Osteoblast (primary cell): ENCODE results near the gene ACOX3. TPM values are rescaled to one million over a fixed set of nuclear protein-coding genes. Genes with fewer than 3 reads are reported as not detected.

ENCODE experiments used
- DNase-seq: peaks from one replicate; pipeline ENCODE4 v3.0.0; 2011; ENCODE audit warnings: low spot score, mixed read lengths; ENCODE audit not compliant: insufficient read length; ENCODE audit errors: missing footprints
- H2AFZ ChIP-seq: 2 replicates; pipeline ENCODE4 v1.6.0; 2011; ENCODE audit warnings: mild to moderate bottlenecking, low read length
- H3K27ac ChIP-seq: 2 replicates; pipeline ENCODE4 v1.5.1; 2011; ENCODE audit warnings: mild to moderate bottlenecking, low read depth, low read length, moderate library complexity
- H3K27me3 ChIP-seq: 2 replicates; pipeline ENCODE4 v1.6.0; 2012; ENCODE audit warnings: mild to moderate bottlenecking, control low read depth, inconsistent platforms, low read length, moderate library complexity; ENCODE audit not compliant: insufficient read depth
- H3K36me3 ChIP-seq: 2 replicates; pipeline ENCODE4 v1.5.1; 2011; ENCODE audit warnings: mild to moderate bottlenecking, low read length, control low read depth, moderate library complexity; ENCODE audit not compliant: insufficient read depth
- H3K4me1 ChIP-seq: 2 replicates; pipeline ENCODE4 v1.5.1; 2011; ENCODE audit warnings: mild to moderate bottlenecking, low read length, control low read depth, moderate library complexity; ENCODE audit not compliant: insufficient read depth
- H3K4me2 ChIP-seq: 2 replicates; pipeline ENCODE4 v1.6.0; 2011; ENCODE audit warnings: mild to moderate bottlenecking, low read length; ENCODE audit not compliant: insufficient read depth
- H3K4me3 ChIP-seq: fragments of 200-600 bp; sonication (generic); 3 replicates; pipeline ENCODE4 v1.5.1; 2012; ENCODE audit warnings: mild to moderate bottlenecking, low read length, inconsistent platforms; ENCODE audit not compliant: insufficient read depth
- H3K79me2 ChIP-seq: 2 replicates; pipeline ENCODE4 v1.6.0; 2012; ENCODE audit warnings: mild to moderate bottlenecking, low read length, control low read depth, inconsistent platforms; ENCODE audit not compliant: insufficient read depth
- H3K9me3 ChIP-seq: 2 replicates; pipeline ENCODE4 v1.5.1; 2011; ENCODE audit warnings: low read depth, low read length, control low read depth
- H4K20me1 ChIP-seq: 2 replicates; pipeline ENCODE4 v1.6.0; 2012; ENCODE audit warnings: mild to moderate bottlenecking, low read length, control low read depth; ENCODE audit not compliant: insufficient read depth
- total RNA-seq: library from RNA; depleted of rRNA; stranded (reverse); fragments of >200 nt; gene quantifications from 2 replicates; pipeline ENCODE4 v1.2.3, GENCODE V29; 2012
- TF ChIP-seq, protein P1 (sequence below): IDR thresholded peaks from 2 replicates; pipeline ENCODE4 v1.5.1; 2011; ENCODE audit warnings: mild to moderate bottlenecking, low read depth, low read length, moderate library complexity; ENCODE audit errors: extremely low read depth

The ACOX3 gene
- total RNA-seq, 1 donor: 24.2 TPM

DNA sequence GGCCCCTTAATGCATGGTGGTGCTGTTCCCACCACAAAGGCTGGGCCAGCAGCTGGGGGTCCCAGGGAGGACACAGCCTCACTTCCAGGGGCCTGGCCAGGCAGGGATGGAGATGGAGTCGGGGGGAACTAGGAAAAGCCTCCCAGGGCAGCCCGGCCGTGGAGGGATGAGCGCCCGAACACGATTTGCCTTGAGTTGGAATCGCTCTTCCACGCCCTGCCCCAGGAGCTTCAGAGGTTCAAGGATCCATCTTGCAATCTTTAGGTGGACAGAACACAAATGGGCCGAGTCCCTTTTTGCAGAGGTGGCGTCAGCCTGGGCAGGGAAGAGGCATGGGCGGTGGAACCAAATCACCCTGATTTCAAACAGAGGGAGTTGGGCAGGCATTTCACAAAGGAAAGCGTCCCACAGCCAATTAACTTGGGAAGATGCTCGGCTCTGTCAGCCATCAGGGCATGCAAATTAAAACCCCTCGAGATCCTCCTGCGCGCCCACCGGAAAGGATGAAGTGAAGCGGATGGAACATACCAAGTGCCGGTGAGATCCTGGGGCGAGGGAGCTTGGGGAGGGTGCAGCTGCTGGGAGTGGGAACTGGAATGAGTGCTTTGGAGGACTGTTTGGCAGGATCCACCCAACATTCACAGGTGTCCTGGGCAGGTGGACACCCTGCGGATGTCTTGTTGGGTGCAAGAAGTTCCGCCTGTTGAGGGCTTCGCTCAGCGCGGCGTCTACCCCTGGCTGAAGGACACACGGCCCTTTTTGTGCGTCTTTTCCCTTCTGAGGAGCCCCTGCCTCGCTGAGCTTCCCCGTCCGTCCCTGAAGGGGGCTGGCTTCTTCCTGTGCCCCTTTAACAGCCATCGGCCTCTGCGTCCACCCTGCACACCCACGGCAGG lies 95.2 kb downstream of the ACOX3 start:
- Histone ChIP-seq H3K36me3 (no peaks in the 10 kb centered on the region), H3K4me2 (no peak overlapping the region), H3K79me2 (no peaks in the 10 kb centered on the region), H3K9me3 (no peaks in the 10 kb centered on the region), H2AFZ (no peak overlapping the region), H3K4me3 (no peak overlapping the region), H3K4me1 (no peaks in the 10 kb centered on the region), H4K20me1 (no peaks in the 10 kb centered on the region), H3K27ac (no peak overlapping the region), H3K27me3 (peaks cover 4% of the 10 kb centered on the region)
- TF ChIP-seq, protein P1, sequence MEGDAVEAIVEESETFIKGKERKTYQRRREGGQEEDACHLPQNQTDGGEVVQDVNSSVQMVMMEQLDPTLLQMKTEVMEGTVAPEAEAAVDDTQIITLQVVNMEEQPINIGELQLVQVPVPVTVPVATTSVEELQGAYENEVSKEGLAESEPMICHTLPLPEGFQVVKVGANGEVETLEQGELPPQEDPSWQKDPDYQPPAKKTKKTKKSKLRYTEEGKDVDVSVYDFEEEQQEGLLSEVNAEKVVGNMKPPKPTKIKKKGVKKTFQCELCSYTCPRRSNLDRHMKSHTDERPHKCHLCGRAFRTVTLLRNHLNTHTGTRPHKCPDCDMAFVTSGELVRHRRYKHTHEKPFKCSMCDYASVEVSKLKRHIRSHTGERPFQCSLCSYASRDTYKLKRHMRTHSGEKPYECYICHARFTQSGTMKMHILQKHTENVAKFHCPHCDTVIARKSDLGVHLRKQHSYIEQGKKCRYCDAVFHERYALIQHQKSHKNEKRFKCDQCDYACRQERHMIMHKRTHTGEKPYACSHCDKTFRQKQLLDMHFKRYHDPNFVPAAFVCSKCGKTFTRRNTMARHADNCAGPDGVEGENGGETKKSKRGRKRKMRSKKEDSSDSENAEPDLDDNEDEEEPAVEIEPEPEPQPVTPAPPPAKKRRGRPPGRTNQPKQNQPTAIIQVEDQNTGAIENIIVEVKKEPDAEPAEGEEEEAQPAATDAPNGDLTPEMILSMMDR: no peak
- DNase-seq: peak; percentile 62

DNA sequence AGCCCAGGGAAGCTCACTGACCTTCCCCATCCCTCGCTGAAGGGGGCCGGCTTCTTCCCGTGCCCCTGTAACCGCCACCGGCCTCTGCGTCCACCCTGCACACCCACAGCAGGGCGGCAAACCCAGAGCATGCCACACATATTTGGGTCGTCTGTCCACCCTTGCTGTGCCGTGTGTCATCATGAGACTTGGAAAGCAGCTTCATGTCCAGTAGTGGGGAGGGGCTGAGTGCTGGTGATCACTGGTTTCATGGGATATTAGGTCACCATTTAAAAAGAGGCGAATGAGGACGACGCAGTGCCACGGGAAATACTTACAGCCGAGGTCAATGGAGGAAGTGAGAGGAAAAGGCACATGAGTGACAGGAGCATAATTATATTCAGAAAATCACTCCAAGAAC lies 96.1 kb downstream of the ACOX3 start:
- no peaks in the 10 kb centered on the region for H3K9me3 ChIP-seq
- H2AFZ ChIP-seq: no peak overlapping the region
- H3K36me3 ChIP-seq: no peaks in the 10 kb centered on the region
- TF ChIP-seq, protein P1: no peak
- no peaks in the 10 kb centered on the region for H3K4me1 ChIP-seq
- no peak overlapping the region for H3K4me2 ChIP-seq
- no peak overlapping the region for H3K27ac ChIP-seq
- H4K20me1 ChIP-seq: no peaks in the 10 kb centered on the region
- DNase-seq: no peak
- H3K27me3 ChIP-seq: peaks cover 4% of the 10 kb centered on the region
- no peaks in the 10 kb centered on the region for H3K79me2 ChIP-seq
- no peak overlapping the region for H3K4me3 ChIP-seq

DNA sequence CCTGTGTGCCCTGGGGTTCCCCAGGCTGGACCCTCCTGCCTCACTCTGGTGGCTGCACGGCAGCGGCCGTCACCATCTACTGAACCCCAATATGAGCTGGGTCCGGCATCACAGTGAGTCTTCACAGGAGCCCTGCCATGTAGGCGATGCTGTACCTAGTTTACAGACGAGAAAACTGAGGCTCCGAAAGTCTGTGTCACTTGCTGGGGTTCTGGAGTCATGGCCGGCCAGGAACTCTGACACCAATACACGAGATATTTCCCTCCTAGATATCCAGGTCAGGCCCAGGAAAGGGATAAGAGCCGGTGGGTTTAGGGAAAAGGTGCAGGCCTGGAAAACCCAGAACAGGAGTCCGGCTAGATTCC lies 96.6 kb downstream of the ACOX3 start:
- Histone ChIP-seq H3K27ac (no peak overlapping the region), H2AFZ (no peak overlapping the region), H3K79me2 (no peaks in the 10 kb centered on the region), H3K4me2 (no peak overlapping the region), H3K4me1 (no peaks in the 10 kb centered on the region), H3K36me3 (no peaks in the 10 kb centered on the region), H3K4me3 (no peak overlapping the region), H3K27me3 (peaks cover 4% of the 10 kb centered on the region), H4K20me1 (no peaks in the 10 kb centered on the region), H3K9me3 (no peaks in the 10 kb centered on the region)
- no peak for DNase-seq
- TF ChIP-seq, protein P1: no peak

DNA sequence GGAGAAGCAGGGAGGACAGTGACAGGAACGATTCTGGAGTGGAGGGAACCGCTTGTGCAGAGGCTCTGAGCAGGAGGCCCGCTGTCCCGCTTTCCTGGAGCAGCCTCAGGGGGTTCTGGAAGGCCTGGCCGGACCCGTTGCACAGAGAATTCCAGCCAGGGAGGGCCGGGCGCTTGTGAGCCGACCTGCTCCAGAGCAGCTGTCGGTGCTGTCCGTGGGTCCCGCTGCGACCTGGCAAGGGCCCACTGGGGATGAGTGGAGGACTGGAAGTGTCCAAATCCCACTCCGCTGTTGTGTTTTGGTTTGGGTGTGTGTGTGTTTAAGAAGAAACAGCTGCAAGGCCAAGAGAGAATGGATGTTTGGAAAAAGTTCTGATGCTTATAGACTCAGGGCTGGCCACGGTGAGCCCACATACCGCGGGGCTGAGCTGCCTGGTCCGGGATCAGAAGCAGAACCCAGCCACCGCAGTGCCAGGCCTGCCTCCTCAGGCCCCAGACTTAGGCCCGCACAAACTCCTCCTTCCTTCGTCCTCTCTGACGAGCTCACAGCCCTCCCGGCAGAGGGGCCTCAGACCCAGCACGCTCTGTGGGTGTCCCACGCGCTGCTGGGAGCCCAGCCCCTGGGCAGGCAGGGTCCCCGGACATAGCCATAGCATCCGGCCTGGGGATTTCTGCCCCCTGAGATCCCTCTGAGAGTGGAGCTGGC lies 97.1 kb downstream of the ACOX3 start:
- Histone ChIP-seq H3K4me1 (no peaks in the 10 kb centered on the region), H3K27ac (no peak overlapping the region), H3K27me3 (peaks cover 4% of the 10 kb centered on the region), H3K9me3 (no peaks in the 10 kb centered on the region), H3K4me2 (no peak overlapping the region), H3K79me2 (no peaks in the 10 kb centered on the region), H3K36me3 (no peaks in the 10 kb centered on the region), H4K20me1 (no peaks in the 10 kb centered on the region), H3K4me3 (no peak overlapping the region), H2AFZ (no peak overlapping the region)
- peak; percentile 70 for DNase-seq
- TF ChIP-seq, protein P1: no peak
